Adrenal gland (tissue), 12 donors: ENCODE results near the gene TSPOAP1. TPM values are rescaled to one million over a fixed set of nuclear protein-coding genes. Genes with fewer than 3 reads are reported as not detected.
A peak's percentile ranks its signal among the peaks of the same experiment; 100 is the strongest.
"Not testable (repeated sequence)": the region's sequence is repeated elsewhere in the genome, so short reads cannot be mapped to it uniquely, and the experiment has no call there.

Source experiments
- DNase-seq, 7 donors: peaks; one replicate each; pipeline ENCODE4 v3.0.0-alpha.2; 2019 to 2020
- H3K27ac ChIP-seq, 5 donors: fragments of 200-600 bp; sonication (generic) in 4 of 5; 1 replicate in 3 of 5; 2 replicates in 2 of 5; pipeline versions ENCODE4 v1.5.1 to v1.8.0; 2016 to 2020; ENCODE audit warnings: mild to moderate bottlenecking in 1 of 5
- H3K27me3 ChIP-seq: fragments of 200-600 bp; 2 replicates; pipeline ENCODE4 v1.8.0; 2021
- H3K36me3 ChIP-seq, 2 donors: fragments of 200-600 bp; replicated peaks in 1 of 2; 1 replicate in 1 of 2; 2 replicates in 1 of 2; pipeline versions ENCODE4 v1.5.1 to v1.8.0; 2018 to 2022
- H3K4me1 ChIP-seq, 2 donors: fragments of 200-600 bp; replicated peaks in 1 of 2; 1 replicate in 1 of 2; 2 replicates in 1 of 2; pipeline versions ENCODE4 v1.5.1 to v1.8.0; 2018 to 2021
- H3K4me3 ChIP-seq, 4 donors: fragments of 200-600 bp; sonication (generic) in 3 of 4; one replicate each; pipeline ENCODE4 v1.5.1; 2016 to 2018
- H3K9me3 ChIP-seq, 3 donors: fragments of 200-600 bp; sonication (generic) in 1 of 3; replicated peaks in 1 of 3; 1 replicate in 2 of 3; 2 replicates in 1 of 3; pipeline versions ENCODE4 v1.5.1 to v1.8.0; 2016 to 2021
- POLR2A ChIP-seq, 2 donors: fragments of 450-650 bp; IDR thresholded peaks; one replicate each; pipeline ENCODE4 v1.6.1; 2017; ENCODE audit warnings: antibody characterized with exemption in 2 of 2, mild to moderate bottlenecking in 2 of 2, moderate library complexity in 1 of 2
- WGBS, 4 donors: extraction: QIAGEN DNeasy Blood & Tissue Kit in 2 of 4; methylation state at CpG; one replicate each; pipeline versions ENCODE4 v1.1.5 to v1.1.7; 2013 to 2017; 5-methylcytosine and 5-hydroxymethylcytosine counted together
- intact Hi-C, 2 donors: fragments of 100-400 bp; cut with DNase I; formaldehyde crosslinking; loops; one replicate each; pipeline versions ENCODE4 v1.14.1 to v1.15.0; 2022 to 2023
- polyA plus RNA-seq, 3 donors: library from polyadenylated mRNA; stranded (reverse); fragments of 200-250 nt in 2 of 3; fragments of 350-450 nt in 1 of 3; fragmentation: Illumina TruSeq in 1 of 3; extraction: RNeasy Lipid Tissue Mini Kit (QIAGEN cat#74804) in 1 of 3; gene quantifications; one replicate each; pipeline ENCODE4 v1.2.3, GENCODE V29; 2013 to 2014
- total RNA-seq, 9 donors: library from RNA; depleted of rRNA in 4 of 9; stranded (reverse); fragments of >200 nt in 4 of 9; fragments of 120-200 nt in 1 of 9; fragmentation: NEBNext Ultra II Directional in 1 of 9; extraction: Animal tissue kit (Norgen Biotek cat#: 25700) in 1 of 9; gene quantifications; one replicate each; pipeline versions ENCODE4 v1.1.0 to v1.2.4, GENCODE V29; 2013 to 2023
- TF ChIP-seq, protein P1 (sequence below), 6 experiments: fragments of 450-650 bp in 4 of 6; fragments of 200-600 bp in 2 of 6; sonication (generic) in 1 of 6; IDR thresholded peaks; 1 replicate in 5 of 6; 2 replicates in 1 of 6; pipeline versions ENCODE4 v1.5.1 to v1.8.0; 2016 to 2021; ENCODE audit warnings: antibody characterized with exemption in 6 of 6, mild to moderate bottlenecking in 2 of 6, moderate library complexity in 1 of 6
- donor health status: healthy with polysubstance abuse.
- donor health status: Bipolar disorder and iron deficiency.
- donor health status: DM: yes; HTN: yes; CAD: no.
- donor health status: DM: no; HTN: no; CAD: no.
- donor health status: DM: no; HTN: no; CAD: no.
- donor health status: DM: yes; HTN: yes; CAD: no.

Gene TSPOAP1
- total and polyA plus RNA-seq, 12 donors, result 4.7 to 140 (median 22.3) TPM

DNA sequence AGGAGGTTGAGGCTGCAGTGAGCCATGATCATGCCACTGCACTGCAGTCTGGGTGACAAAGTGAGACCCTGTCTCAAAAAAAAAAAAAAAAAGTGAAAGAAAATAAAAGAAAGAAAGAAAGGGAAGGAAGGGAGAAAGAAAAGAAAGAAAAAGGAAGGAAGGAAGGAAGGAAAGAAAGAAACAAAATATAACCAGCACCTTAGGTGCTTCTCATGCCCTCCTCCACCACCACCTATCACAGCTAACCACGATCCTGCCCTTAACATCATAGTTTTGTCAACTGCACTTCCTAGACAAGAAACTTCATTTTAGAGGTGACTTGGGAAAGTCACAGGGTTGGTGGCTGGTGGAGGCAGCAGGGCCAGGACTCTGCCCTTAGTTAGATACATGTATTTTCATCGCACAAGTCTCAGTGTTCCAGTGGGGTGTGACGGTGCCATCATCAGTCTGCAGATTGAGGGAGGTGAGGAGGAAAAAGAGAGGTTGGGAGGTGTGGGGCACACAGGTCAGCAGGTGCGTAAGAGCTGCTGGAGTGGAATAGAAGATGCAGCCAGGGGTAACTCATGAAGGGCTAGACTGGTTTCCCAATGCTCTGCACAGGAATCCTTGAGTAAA lies 13.4 kb upstream of the TSPOAP1 start:
- H3K27me3 ChIP-seq, result no peaks in the 10 kb centered on the region
- H3K4me3 ChIP-seq, result no peak overlapping the region
- H3K4me1 ChIP-seq, result peaks cover 15 to 19% of the 10 kb centered on the region in 2 donors
- H3K36me3 ChIP-seq, result peaks cover 0 to 25% of the 10 kb centered on the region in 2 donors
- no peaks in the 10 kb centered on the region for H3K9me3 ChIP-seq
- DNase-seq, result no peak
- WGBS, 4 donors, result 80 to 86% (median 84%) methylated on average over 4 of the region's 4 CpGs
- no peak overlapping the region for H3K27ac ChIP-seq
- TF ChIP-seq, protein P1, sequence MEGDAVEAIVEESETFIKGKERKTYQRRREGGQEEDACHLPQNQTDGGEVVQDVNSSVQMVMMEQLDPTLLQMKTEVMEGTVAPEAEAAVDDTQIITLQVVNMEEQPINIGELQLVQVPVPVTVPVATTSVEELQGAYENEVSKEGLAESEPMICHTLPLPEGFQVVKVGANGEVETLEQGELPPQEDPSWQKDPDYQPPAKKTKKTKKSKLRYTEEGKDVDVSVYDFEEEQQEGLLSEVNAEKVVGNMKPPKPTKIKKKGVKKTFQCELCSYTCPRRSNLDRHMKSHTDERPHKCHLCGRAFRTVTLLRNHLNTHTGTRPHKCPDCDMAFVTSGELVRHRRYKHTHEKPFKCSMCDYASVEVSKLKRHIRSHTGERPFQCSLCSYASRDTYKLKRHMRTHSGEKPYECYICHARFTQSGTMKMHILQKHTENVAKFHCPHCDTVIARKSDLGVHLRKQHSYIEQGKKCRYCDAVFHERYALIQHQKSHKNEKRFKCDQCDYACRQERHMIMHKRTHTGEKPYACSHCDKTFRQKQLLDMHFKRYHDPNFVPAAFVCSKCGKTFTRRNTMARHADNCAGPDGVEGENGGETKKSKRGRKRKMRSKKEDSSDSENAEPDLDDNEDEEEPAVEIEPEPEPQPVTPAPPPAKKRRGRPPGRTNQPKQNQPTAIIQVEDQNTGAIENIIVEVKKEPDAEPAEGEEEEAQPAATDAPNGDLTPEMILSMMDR (IDR thresholded peaks at IDR 0.05), result no peak
- no peak for TF ChIP-seq POLR2A (IDR thresholded peaks at IDR 0.05)
- intact Hi-C loops, result no loop called here

DNA sequence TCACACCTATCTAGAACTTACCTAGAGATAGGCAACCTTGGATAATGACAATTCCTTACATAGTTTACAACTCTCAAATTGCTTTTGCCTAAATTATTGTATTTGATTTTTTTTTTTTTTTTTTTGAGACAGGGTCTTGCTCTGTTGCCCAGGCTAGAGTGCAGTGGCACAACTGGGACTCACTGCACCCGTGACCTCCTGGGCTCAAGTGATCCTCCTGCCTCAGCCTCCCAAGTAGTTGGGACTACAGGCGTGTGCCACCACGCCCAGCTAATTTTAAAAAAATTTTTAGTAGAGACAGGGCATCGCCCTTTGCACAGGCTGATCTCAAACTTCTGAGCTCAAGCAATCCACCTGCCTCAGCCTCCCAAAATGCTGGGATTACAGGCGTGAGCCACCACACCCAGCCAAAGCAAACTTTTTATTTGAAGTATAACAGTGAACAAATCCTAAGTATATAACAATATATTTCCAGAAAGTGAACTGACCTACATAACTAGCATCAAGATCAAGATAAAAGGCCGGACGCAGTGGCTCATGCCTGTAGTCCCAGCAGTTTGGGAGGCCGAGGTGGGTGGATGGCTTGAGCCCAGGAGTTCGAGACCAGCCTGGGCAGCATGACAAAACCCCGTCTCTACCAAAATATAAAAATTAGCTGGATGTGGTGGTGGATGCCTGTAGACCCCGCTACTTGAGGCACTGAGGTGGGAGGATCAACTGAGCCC lies 12.7 kb upstream of the TSPOAP1 start:
- not testable (repeated sequence) for H3K4me3 ChIP-seq
- WGBS, 4 donors, result 93 to 97% (median 95%) methylated on average over 11 of the region's 11 CpGs

DNA sequence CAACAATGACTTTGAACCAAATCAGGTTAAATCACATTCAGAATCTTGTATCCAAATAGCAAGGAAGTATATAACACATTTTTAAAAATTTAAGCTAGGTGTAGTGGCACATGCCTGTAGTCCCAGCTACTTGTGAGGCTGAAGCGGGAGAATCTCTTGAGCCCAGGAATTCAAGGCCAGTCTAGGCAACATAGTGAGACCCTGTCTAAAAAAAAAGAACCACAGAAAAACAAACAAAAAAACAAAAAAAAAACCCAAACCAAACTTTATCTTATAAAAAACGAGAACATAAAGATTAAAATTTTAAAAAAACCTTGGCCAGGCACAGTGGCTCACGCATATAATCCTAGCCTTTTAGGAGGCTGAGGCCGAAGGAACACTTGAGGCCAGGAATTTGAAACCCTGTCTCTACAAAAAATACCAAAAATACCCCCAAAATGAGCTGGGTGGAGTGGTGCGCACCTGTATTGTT lies 11.8 kb upstream of the TSPOAP1 start:
- no peak overlapping the region for H3K4me3 ChIP-seq
- no peak for TF ChIP-seq POLR2A (IDR thresholded peaks at IDR 0.05)
- TF ChIP-seq, protein P1 (IDR thresholded peaks at IDR 0.05), result no peak
- intact Hi-C loops, result no loop called here
- peaks cover 0 to 10% of the 10 kb centered on the region in 2 donors for H3K36me3 ChIP-seq
- no peak for DNase-seq
- H3K27me3 ChIP-seq, result no peaks in the 10 kb centered on the region
- WGBS, 4 donors, result 78 to 93% (median 84%) methylated on average over 5 of the region's 5 CpGs
- H3K4me1 ChIP-seq, result peaks cover 30 to 34% of the 10 kb centered on the region in 2 donors
- H3K27ac ChIP-seq, result peak overlapping the region in 3 of 5 donors; percentile 72 to 96 (median 92)
- H3K9me3 ChIP-seq, result no peaks in the 10 kb centered on the region

More for the DNA sequence above, 12.7 kb upstream of the TSPOAP1 start:
- DNase-seq, H3K27me3 ChIP-seq, intact Hi-C loops, H3K27ac ChIP-seq, H3K9me3 ChIP-seq: not testable (repeated sequence)
- peaks cover 21 to 25% of the 10 kb centered on the region in 2 donors for H3K4me1 ChIP-seq
- peaks cover 0 to 18% of the 10 kb centered on the region in 2 donors for H3K36me3 ChIP-seq

DNA sequence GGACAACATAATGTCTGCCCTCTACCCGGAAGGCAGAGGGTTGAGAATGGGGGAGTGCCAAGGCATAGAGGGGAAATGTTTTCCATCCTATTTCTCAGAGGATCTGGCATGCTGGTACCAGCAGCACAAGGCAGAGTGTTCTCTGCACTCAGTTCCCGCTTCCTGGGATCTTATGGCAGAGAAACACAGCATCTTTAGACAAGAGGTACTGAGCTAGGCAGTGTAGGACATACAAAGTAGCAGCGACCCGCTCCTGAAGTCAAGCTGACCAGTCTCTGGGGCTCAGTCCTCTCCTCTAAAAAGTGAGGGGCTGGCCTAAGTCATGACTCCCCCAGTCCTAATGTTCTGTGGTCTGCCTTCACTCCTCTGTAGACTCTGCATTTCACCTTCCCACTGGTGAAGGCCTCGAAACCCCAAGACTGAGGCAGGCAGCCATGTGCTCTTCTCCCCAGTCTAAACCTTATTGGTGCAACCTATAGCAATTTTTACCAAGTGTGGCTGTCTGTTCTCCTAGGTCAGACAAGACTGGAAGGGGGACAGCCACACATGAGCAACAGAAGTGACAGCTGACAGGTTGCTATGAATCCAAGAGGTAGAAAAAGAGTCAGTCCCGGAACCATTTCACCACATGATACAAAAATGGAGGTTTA lies 11.3 kb upstream of the TSPOAP1 start:
- intact Hi-C loops, result no loop called here
- 88 to 96% (median 90%) methylated on average over 6 of the region's 6 CpGs for WGBS, 4 donors
- Histone ChIP-seq H3K36me3 (peaks cover 0 to 4% of the 10 kb centered on the region in 2 donors), H3K9me3 (no peaks in the 10 kb centered on the region), H3K27ac (peak overlapping the region in 4 of 5 donors; percentile 72 to 96 (median 87)), H3K27me3 (no peaks in the 10 kb centered on the region), H3K4me3 (peak overlapping the region in 1 of 4 donors; percentile 11), H3K4me1 (peaks cover 36 to 40% of the 10 kb centered on the region in 2 donors)
- TF ChIP-seq, protein P1 (IDR thresholded peaks at IDR 0.05), result no peak
- no peak for TF ChIP-seq POLR2A (IDR thresholded peaks at IDR 0.05)
- no peak for DNase-seq
